ENCODE measurements around the gene KCNK4. TPM values are rescaled to one million over a fixed set of nuclear protein-coding genes. Genes with fewer than 3 reads are reported as not detected.

The KCNK4 gene
- total RNA-seq, 1 experiment from 2014 or later, result 0.28 TPM

- no peak within 1 kb of the TSS for H2BK20ac ChIP-seq (ENCODE audit: low read depth, low read length, poor library complexity, severe bottlenecking)
- peak within 1 kb of the TSS; percentile 76 for H3K18ac ChIP-seq (ENCODE audit: insufficient read length, low read depth, low read length)
- no peak within 1 kb of the TSS for H2BK120ac ChIP-seq (ENCODE audit: low read depth, low read length, poor library complexity, severe bottlenecking)
- H4K8ac ChIP-seq (replicated peaks; ENCODE audit: insufficient read length, low read depth, low read length), result no peak within 1 kb of the TSS
- no peaks in the 10 kb centered on the region for H3K79me1 ChIP-seq (ENCODE audit: insufficient read depth, low read depth, low read length, poor library complexity, severe bottlenecking)
- no CpG with 5 or more reads among the region's 43 CpGs for WGBS (ENCODE audit: extremely low coverage, insufficient read length, low lambda C conversion rate)
- no peaks in the 10 kb centered on the region for H3K4me1 ChIP-seq (ENCODE audit: insufficient read depth, low read length)
- no peak within 1 kb of the TSS for H3T11ph ChIP-seq (ENCODE audit: low read length)
- H3K4ac ChIP-seq (ENCODE audit: low read depth, low read length), result no peak within 1 kb of the TSS
- peak within 1 kb of the TSS; percentile 43 for H2AFZ ChIP-seq (ENCODE audit: low read length)
- Mint-ChIP-seq H3K9me3 (no peaks in the 10 kb centered on the region), H3K36me3 (ENCODE audit: insufficient read depth in 1 of 3, low read depth in 3 of 3) (peaks cover 25 to 52% (median 43%) of the 10 kb centered on the region in 3 experiments; a peak in 6 of 7 replicates), H3K4me1 (peaks cover 16 to 17% of the 10 kb centered on the region in 2 experiments), H3K27me3 (ENCODE audit: low read depth) (no peaks in the 10 kb centered on the region), H3K27ac (peak within 1 kb of the TSS; percentile 99 to 100 (median 99)), H3K4me3 (peak within 1 kb of the TSS; percentile 90 to 93)
- no peak within 1 kb of the TSS for H2BK12ac ChIP-seq (ENCODE audit: insufficient read length, low read depth, low read length)
- peak within 1 kb of the TSS; percentile 51 for H3K4me2 ChIP-seq (ENCODE audit: insufficient read depth, insufficient read length, low read length)
- H3K9ac ChIP-seq (ENCODE audit: extremely low read depth, insufficient read length, low read length), result peak within 1 kb of the TSS; percentile 73
- H2BK5ac ChIP-seq (ENCODE audit: insufficient read length, low read length), result no peak within 1 kb of the TSS
- no peak within 1 kb of the TSS for H2AK5ac ChIP-seq (ENCODE audit: insufficient read length, low read length)
- peak within 1 kb of the TSS; percentile 79 for H3K27ac ChIP-seq (ENCODE audit: insufficient read length, low read depth, low read length)
- no peak within 1 kb of the TSS for H3K23ac ChIP-seq (ENCODE audit: insufficient read length, low read depth, low read length)
- no peak within 1 kb of the TSS for H4K91ac ChIP-seq (ENCODE audit: insufficient read length, low read depth, low read length)
- H2BK15ac ChIP-seq (ENCODE audit: low read depth, low read length), result no peak within 1 kb of the TSS
- peak within 1 kb of the TSS; percentile 77 for H3K14ac ChIP-seq (ENCODE audit: insufficient read depth, low read length)
- peaks cover 3% of the 10 kb centered on the region for H3K23me2 ChIP-seq (ENCODE audit: insufficient read length, low read depth, low read length, poor library complexity, severe bottlenecking)
- no peaks in the 10 kb centered on the region for H3K27me3 ChIP-seq (ENCODE audit: insufficient read depth, low read length)
- H3K79me2 ChIP-seq (ENCODE audit: insufficient read depth, low read length), result peaks cover 4% of the 10 kb centered on the region; the same call in 1 of the 2 replicates
- no peak within 1 kb of the TSS for H4K5ac ChIP-seq (ENCODE audit: insufficient read length, low read depth, low read length)
- H4K20me1 ChIP-seq (ENCODE audit: control insufficient read depth, insufficient read depth, insufficient read length), result peaks cover 2% of the 10 kb centered on the region
- peak; percentile 99 for DNase-seq
- no peaks in the 10 kb centered on the region for H3K9me3 ChIP-seq (ENCODE audit: control insufficient read depth, low read depth, low read length)
- TF ChIP-seq CTCF (conservative IDR thresholded peaks at IDR 0.05), result no peak
- no peak within 1 kb of the TSS for H3K56ac ChIP-seq (ENCODE audit: insufficient read length, low read depth, low read length)
Observed at GRCh38 chr11:64317325-64317960, 26.3 kb downstream of the KCNK4 start, which contains the start of gene TRMT112. Gene TRMT112 (minus strand): TSS chr11:64317559. CDS start chr11:64317526, 33 bp downstream.

Measured in H9 (cell line).